ENCODE results near the gene VPS45. TPM values are rescaled to one million over a fixed set of nuclear protein-coding genes. Genes with fewer than 3 reads are reported as not detected.
"Not testable (repeated sequence)": the region's sequence is repeated elsewhere in the genome, so short reads cannot be mapped to it uniquely, and the experiment has no call there.

Gene VPS45
- total and polyA plus RNA-seq, 7 experiments from 2014 or later = 20.3 to 37.7 (median 27.0) TPM

DNA sequence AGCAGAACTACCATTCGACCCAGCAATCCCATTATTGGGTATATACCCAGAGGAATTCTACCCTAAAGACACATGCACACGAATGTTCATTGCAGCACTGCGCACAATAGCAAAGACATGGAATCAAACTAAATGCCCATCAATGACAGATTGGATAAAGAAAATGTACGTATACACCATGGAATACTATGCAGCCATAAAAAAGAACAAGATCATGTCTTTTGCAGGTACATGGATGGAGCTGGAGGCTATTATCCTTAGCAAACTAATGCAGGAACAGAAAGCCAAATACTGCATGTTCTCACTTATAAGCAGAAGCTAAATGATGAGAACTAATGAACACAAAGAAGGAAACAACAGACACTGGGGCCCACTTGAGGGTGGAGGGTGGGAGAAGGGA lies 12.1 kb upstream of the VPS45 start:
- peaks cover 0 to 34% (median 0%) of the 10 kb centered on the region in 5 donors for H3K27me3 Mint-ChIP-seq
- H3K27ac Mint-ChIP-seq; ATAC-seq; H3K9me3 ChIP-seq (ENCODE audit: control insufficient read depth in 2 of 3, low read length in 3 of 3); H3K36me3 ChIP-seq (ENCODE audit: control insufficient read depth in 2 of 3, insufficient read depth in 3 of 3, low read length in 3 of 3); H3K27me3 ChIP-seq (ENCODE audit: control insufficient read depth in 2 of 2, insufficient read depth in 2 of 2, low read length in 2 of 2); H3K9me3 Mint-ChIP-seq; intact Hi-C loops (cut with micrococcal nuclease); H3K4me1 Mint-ChIP-seq; H3K4me3 ChIP-seq (ENCODE audit: low read length); DNase-seq; H3K4me3 Mint-ChIP-seq; H3K36me3 Mint-ChIP-seq; H3K4me1 ChIP-seq (ENCODE audit: control insufficient read depth in 2 of 2, insufficient read depth in 2 of 2, low read length in 2 of 2); H3K27ac ChIP-seq (ENCODE audit: low read depth, low read length): not testable (repeated sequence)
- ChIA-PET CTCF (interaction anchor here (0.7 kb wide), 1 partner anchor 34 kb away, joined by 5 read pairs; no protein-coding TSS in a partner anchor), POLR2A (interaction anchor here (0.7 kb wide), 1 partner anchor 14 kb away, joined by 3 read pairs; no protein-coding TSS in a partner anchor)

DNA sequence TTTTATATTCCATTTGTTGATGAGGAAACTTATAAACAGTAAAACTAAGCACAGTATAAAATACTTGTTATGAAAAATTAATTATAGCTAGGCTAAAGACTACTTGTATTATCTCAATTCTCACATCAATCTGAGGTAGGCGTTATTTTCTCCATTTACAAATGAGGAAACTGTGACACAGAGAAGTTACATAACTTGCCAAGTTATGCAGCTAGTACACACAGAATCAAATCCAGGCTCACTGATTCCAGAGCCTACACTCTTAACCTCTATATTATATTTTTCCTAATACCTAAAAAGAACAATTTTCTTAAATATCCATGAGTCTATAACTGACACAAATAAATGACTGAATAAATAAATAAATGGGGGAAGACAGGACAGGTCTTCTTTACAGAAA lies 11.2 kb upstream of the VPS45 start:
- Mint-ChIP-seq H3K4me3 (no peak overlapping the region), H3K36me3 (peaks cover 0 to 3% (median 0%) of the 10 kb centered on the region in 5 donors), H3K4me1 (no peaks in the 10 kb centered on the region), H3K9me3 (peaks cover 0 to 3% (median 0%) of the 10 kb centered on the region in 11 donors), H3K27me3 (peaks cover 0 to 32% (median 0%) of the 10 kb centered on the region in 5 donors), H3K27ac (no peak overlapping the region)
- ATAC-seq = no peak
- Histone ChIP-seq H3K36me3 (ENCODE audit: control insufficient read depth in 2 of 3, insufficient read depth in 3 of 3, low read length in 3 of 3) (no peaks in the 10 kb centered on the region), H3K4me3 (ENCODE audit: low read length) (no peak overlapping the region), H3K27me3 (ENCODE audit: control insufficient read depth in 2 of 2, insufficient read depth in 2 of 2, low read length in 2 of 2) (no peaks in the 10 kb centered on the region), H3K27ac (ENCODE audit: low read depth, low read length) (no peak overlapping the region), H3K9me3 (ENCODE audit: control insufficient read depth in 2 of 3, low read length in 3 of 3) (no peaks in the 10 kb centered on the region), H3K4me1 (ENCODE audit: control insufficient read depth in 2 of 2, insufficient read depth in 2 of 2, low read length in 2 of 2) (no peaks in the 10 kb centered on the region)
- intact Hi-C loops (cut with micrococcal nuclease) = no loop called here
- CTCF ChIA-PET = no interaction called here
- POLR2A ChIA-PET = interaction anchor here (0.8 kb wide), 2 partner anchors 169 to 426 kb away, joined by 3 read pairs; a partner anchor contains a TSS
- no peak for DNase-seq

DNA sequence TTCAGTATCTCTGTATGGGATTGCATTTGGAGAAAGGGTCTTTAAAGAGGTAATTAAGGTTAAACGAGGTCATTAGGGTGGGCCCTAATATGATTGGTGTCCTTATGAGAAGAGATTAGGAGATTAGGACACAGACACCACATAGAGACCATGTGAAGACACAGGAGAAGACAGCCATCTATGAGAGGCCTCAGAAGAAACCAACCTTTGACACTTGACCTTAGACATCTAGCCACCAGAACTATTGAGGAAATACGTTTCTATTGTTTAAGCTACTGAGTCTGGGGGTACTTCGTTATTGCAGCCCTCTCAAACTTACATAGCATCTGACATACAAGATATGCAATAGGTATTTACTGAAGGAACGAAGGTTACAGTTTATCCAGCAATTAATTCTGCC lies 7.3 kb upstream of the VPS45 start:
- Mint-ChIP-seq H3K9me3 (peaks cover 0 to 3% (median 0%) of the 10 kb centered on the region in 11 donors), H3K36me3 (peaks cover 0 to 3% (median 0%) of the 10 kb centered on the region in 5 donors), H3K4me3 (no peak overlapping the region), H3K4me1 (peaks cover 0 to 4% (median 0%) of the 10 kb centered on the region in 7 donors), H3K27ac (no peak overlapping the region), H3K27me3 (peaks cover 0 to 24% (median 0%) of the 10 kb centered on the region in 5 donors)
- intact Hi-C loops (cut with micrococcal nuclease) = no loop called here
- H3K4me3 ChIP-seq (ENCODE audit: low read length) = no peak overlapping the region
- POLR2A ChIA-PET = no interaction called here
- ATAC-seq (no peak), DNase-seq (no peak)
- no peak overlapping the region for H3K27ac ChIP-seq (ENCODE audit: low read depth, low read length)
- no peaks in the 10 kb centered on the region for H3K36me3 ChIP-seq (ENCODE audit: control insufficient read depth in 2 of 3, insufficient read depth in 3 of 3, low read length in 3 of 3)
- H3K9me3 ChIP-seq (ENCODE audit: control insufficient read depth in 2 of 3, low read length in 3 of 3) = no peaks in the 10 kb centered on the region
- no peaks in the 10 kb centered on the region for H3K4me1 ChIP-seq (ENCODE audit: control insufficient read depth in 2 of 2, insufficient read depth in 2 of 2, low read length in 2 of 2)
- CTCF ChIA-PET = interaction anchor here (1.2 kb wide), 1 partner anchor 13 kb away, joined by 3 read pairs; no protein-coding TSS in a partner anchor
- H3K27me3 ChIP-seq (ENCODE audit: control insufficient read depth in 2 of 2, insufficient read depth in 2 of 2, low read length in 2 of 2) = no peaks in the 10 kb centered on the region

DNA sequence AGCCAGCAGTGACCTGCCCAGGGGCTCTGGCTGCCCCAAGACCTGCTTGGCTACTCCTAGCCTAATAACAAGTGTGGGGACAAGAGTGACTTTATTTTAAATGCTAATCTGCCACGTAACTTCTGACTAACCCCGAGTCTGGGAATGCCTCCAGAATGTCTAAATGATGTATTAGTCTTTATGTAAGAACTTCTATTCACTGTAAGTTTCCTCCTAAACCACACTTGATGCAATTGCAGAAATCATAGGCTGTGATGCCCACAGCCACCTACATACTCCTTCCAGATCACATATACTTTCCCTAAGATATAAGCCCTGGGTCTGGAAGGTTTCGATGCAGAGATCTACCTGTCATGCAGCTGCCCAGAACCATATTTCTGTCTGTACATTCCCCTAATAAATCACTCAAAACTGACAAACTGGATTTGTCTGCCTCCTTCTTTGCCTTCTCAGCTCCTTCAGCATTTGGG lies 5.9 kb upstream of the VPS45 start:
- Mint-ChIP-seq H3K4me1 (peaks cover 2 to 11% (median 8%) of the 10 kb centered on the region in 7 donors), H3K9me3 (no peaks in the 10 kb centered on the region), H3K36me3 (peaks cover 0 to 2% (median 0%) of the 10 kb centered on the region in 5 donors), H3K27me3 (peaks cover 0 to 20% (median 0%) of the 10 kb centered on the region in 5 donors), H3K4me3 (no peak overlapping the region), H3K27ac (no peak overlapping the region)
- Histone ChIP-seq H3K27me3 (ENCODE audit: control insufficient read depth in 2 of 2, insufficient read depth in 2 of 2, low read length in 2 of 2) (no peaks in the 10 kb centered on the region), H3K4me3 (ENCODE audit: low read length) (no peak overlapping the region), H3K4me1 (ENCODE audit: control insufficient read depth in 2 of 2, insufficient read depth in 2 of 2, low read length in 2 of 2) (no peaks in the 10 kb centered on the region), H3K36me3 (ENCODE audit: control insufficient read depth in 2 of 3, insufficient read depth in 3 of 3, low read length in 3 of 3) (no peaks in the 10 kb centered on the region), H3K27ac (ENCODE audit: low read depth, low read length) (no peak overlapping the region), H3K9me3 (ENCODE audit: control insufficient read depth in 2 of 3, low read length in 3 of 3) (no peaks in the 10 kb centered on the region)
- ATAC-seq (no peak), DNase-seq (no peak)
- intact Hi-C loops (cut with micrococcal nuclease) = no loop called here
- CTCF ChIA-PET = interaction anchor here (0.6 to 0.8 kb wide), 2 partner anchors 102 to 125 kb away, joined by 3 read pairs; no protein-coding TSS in a partner anchor
- POLR2A ChIA-PET = no interaction called here

DNA sequence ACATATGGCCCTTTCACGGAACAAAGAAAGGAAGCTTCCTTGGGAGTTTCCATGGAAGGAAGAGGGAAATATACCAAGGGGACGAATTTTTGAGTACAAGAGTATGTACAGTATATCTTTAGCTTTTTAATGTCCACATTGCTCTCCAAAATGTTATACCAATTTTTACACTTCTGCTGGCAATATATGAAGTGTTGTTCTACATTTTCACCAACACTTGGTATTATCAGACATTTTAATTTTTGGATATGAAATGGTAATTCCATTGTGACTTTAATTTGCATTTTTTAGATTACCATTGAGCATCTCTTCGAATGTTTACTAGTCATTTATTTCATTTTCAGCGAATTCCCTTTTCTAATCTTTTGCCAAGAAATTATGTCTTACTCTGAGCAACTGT lies 5.5 kb upstream of the VPS45 start:
- H3K36me3 Mint-ChIP-seq = peaks cover 0 to 2% (median 0%) of the 10 kb centered on the region in 5 donors
- CTCF ChIA-PET = interaction anchor here (0.6 to 0.8 kb wide), 2 partner anchors 101 to 125 kb away, joined by 3 read pairs; no protein-coding TSS in a partner anchor

DNA sequence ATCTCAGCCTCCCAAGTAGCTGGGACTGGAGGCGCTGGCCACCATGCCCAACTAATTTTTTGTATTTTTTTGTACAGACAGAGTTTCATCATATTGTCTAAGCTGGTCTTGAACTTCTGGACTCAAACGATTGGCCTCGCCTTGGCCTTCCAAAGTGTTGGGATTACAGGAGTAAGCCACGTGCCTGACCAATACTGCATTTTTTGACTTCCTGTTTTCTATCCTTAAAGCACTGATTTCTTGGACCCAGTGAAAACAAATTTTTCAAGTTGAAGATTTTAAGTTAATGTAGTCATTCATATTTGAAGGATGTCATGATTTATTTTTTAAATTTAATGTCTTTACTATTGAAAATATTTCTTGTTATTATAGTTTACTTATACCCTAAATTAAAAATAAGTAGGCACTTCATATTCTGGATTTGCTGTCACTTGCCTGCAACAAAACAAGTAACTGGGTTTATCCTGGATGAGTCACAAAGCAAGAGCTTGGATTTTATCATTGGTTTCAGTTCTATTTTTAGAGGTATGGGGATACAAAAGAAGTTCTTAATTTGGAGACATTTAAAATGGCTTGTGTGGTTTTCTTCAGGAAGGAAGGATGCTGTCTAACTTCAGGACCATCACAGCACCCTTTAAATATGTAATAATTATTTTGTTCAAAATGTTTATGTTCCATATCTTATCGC lies 2.2 kb upstream of the VPS45 start:
- Mint-ChIP-seq H3K4me1 (peaks cover 16 to 46% (median 37%) of the 10 kb centered on the region in 7 donors), H3K9me3 (no peaks in the 10 kb centered on the region), H3K36me3 (peaks cover 4 to 11% (median 7%) of the 10 kb centered on the region in 5 donors), H3K27ac (peak overlapping the region in 1 of 9 donors; percentile 61), H3K4me3 (peak overlapping the region in 2 of 10 donors; percentile 1 to 8), H3K27me3 (peaks cover 0 to 10% (median 0%) of the 10 kb centered on the region in 5 donors)
- H3K36me3 ChIP-seq (ENCODE audit: control insufficient read depth in 2 of 3, insufficient read depth in 3 of 3, low read length in 3 of 3) = peaks cover 0 to 8% (median 0%) of the 10 kb centered on the region in 3 experiments
- POLR2A ChIA-PET = interaction anchor here (1.4 to 2.3 kb wide), 2 partner anchors 92 to 178 kb away, joined by 3 to 11 read pairs; a partner anchor contains a TSS
- no peak overlapping the region for H3K27ac ChIP-seq (ENCODE audit: low read depth, low read length)
- intact Hi-C loops (cut with micrococcal nuclease) = loop anchor here in 1 of 2 donors (5.0 kb wide), 1 partner anchor 53 kb away; the partner anchor contains the start of gene OTUD7B
- ATAC-seq (no peak), DNase-seq (no peak)
- H3K27me3 ChIP-seq (ENCODE audit: control insufficient read depth in 2 of 2, insufficient read depth in 2 of 2, low read length in 2 of 2) = no peaks in the 10 kb centered on the region
- H3K4me3 ChIP-seq (ENCODE audit: low read length) = no peak overlapping the region
- peaks cover 0 to 8% of the 10 kb centered on the region in 2 donors for H3K4me1 ChIP-seq (ENCODE audit: control insufficient read depth in 2 of 2, insufficient read depth in 2 of 2, low read length in 2 of 2)
- CTCF ChIA-PET = interaction anchor here (1.1 to 2.2 kb wide), 3 partner anchors 8 to 15 kb away, joined by 4 to 12 read pairs (median 4); no protein-coding TSS in a partner anchor
- H3K9me3 ChIP-seq (ENCODE audit: control insufficient read depth in 2 of 3, low read length in 3 of 3) = no peaks in the 10 kb centered on the region

More for the DNA sequence above, 5.5 kb upstream of the VPS45 start:
- DNase-seq (no peak), ATAC-seq (no peak)
- Histone ChIP-seq H3K4me3 (ENCODE audit: low read length) (no peak overlapping the region), H3K27ac (ENCODE audit: low read depth, low read length) (no peak overlapping the region), H3K27me3 (ENCODE audit: control insufficient read depth in 2 of 2, insufficient read depth in 2 of 2, low read length in 2 of 2) (no peaks in the 10 kb centered on the region), H3K36me3 (ENCODE audit: control insufficient read depth in 2 of 3, insufficient read depth in 3 of 3, low read length in 3 of 3) (peaks cover 0 to 2% (median 0%) of the 10 kb centered on the region in 3 experiments), H3K4me1 (ENCODE audit: control insufficient read depth in 2 of 2, insufficient read depth in 2 of 2, low read length in 2 of 2) (no peaks in the 10 kb centered on the region), H3K9me3 (ENCODE audit: control insufficient read depth in 2 of 3, low read length in 3 of 3) (no peaks in the 10 kb centered on the region)
- intact Hi-C loops (cut with micrococcal nuclease) = no loop called here
- Mint-ChIP-seq H3K27me3 (peaks cover 0 to 17% (median 0%) of the 10 kb centered on the region in 5 donors), H3K4me1 (peaks cover 2 to 16% (median 12%) of the 10 kb centered on the region in 7 donors), H3K9me3 (no peaks in the 10 kb centered on the region), H3K27ac (no peak overlapping the region), H3K4me3 (no peak overlapping the region)
- POLR2A ChIA-PET = no interaction called here
